ENCODE results near the gene LAMTOR5.
"Not testable (repeated sequence)": the region's sequence is repeated elsewhere in the genome, so short reads cannot be mapped to it uniquely, and the experiment has no call there.

Gene LAMTOR5

GRCh38 chr1:110440877-110441276 lies 33.4 kb upstream of the LAMTOR5 start:
- Histone ChIP-seq H3K36me3 (ENCODE audit: insufficient read depth, low read length) (no peaks in the 10 kb centered on the region), H3K9ac (ENCODE audit: low read depth, low read length) (no peak overlapping the region), H3K4me2 (ENCODE audit: low read length) (no peak overlapping the region), H3K4me3 (ENCODE audit: low read length) (no peak overlapping the region), H3K27me3 (ENCODE audit: control insufficient read depth, insufficient read depth, low read length) (peaks cover 44% of the 10 kb centered on the region), H3K9me3 (replicated peaks; ENCODE audit: low read length) (no peaks in the 10 kb centered on the region), H3K4me1 (ENCODE audit: control insufficient read depth, insufficient read depth, low read length) (no peaks in the 10 kb centered on the region)

GRCh38 chr1:110439873-110440272 lies 32.4 kb upstream of the LAMTOR5 start:
- not testable (repeated sequence) for H3K4me1 ChIP-seq (ENCODE audit: control insufficient read depth, insufficient read depth, low read length); H3K4me3 ChIP-seq (ENCODE audit: low read length); H3K9me3 ChIP-seq (replicated peaks; ENCODE audit: low read length); H3K4me2 ChIP-seq (ENCODE audit: low read length); H3K36me3 ChIP-seq (ENCODE audit: insufficient read depth, low read length); H3K9ac ChIP-seq (ENCODE audit: low read depth, low read length)
- H3K27me3 ChIP-seq (ENCODE audit: control insufficient read depth, insufficient read depth, low read length) = peaks cover 54% of the 10 kb centered on the region

- no peaks in the 10 kb centered on the region for H3K36me3 ChIP-seq (ENCODE audit: insufficient read depth, low read length)
- no peak overlapping the region for H3K9ac ChIP-seq (ENCODE audit: low read depth, low read length)
- peaks cover 58% of the 10 kb centered on the region for H3K27me3 ChIP-seq (ENCODE audit: control insufficient read depth, insufficient read depth, low read length)
- H3K4me3 ChIP-seq (ENCODE audit: low read length) = no peak overlapping the region
- no peak overlapping the region for H3K4me2 ChIP-seq (ENCODE audit: low read length)
- no peaks in the 10 kb centered on the region for H3K9me3 ChIP-seq (replicated peaks; ENCODE audit: low read length)
- no peaks in the 10 kb centered on the region for H3K4me1 ChIP-seq (ENCODE audit: control insufficient read depth, insufficient read depth, low read length)
These were observed 31.4 kb upstream of the LAMTOR5 start for GRCh38 chr1:110438893-110439292.

DNA sequence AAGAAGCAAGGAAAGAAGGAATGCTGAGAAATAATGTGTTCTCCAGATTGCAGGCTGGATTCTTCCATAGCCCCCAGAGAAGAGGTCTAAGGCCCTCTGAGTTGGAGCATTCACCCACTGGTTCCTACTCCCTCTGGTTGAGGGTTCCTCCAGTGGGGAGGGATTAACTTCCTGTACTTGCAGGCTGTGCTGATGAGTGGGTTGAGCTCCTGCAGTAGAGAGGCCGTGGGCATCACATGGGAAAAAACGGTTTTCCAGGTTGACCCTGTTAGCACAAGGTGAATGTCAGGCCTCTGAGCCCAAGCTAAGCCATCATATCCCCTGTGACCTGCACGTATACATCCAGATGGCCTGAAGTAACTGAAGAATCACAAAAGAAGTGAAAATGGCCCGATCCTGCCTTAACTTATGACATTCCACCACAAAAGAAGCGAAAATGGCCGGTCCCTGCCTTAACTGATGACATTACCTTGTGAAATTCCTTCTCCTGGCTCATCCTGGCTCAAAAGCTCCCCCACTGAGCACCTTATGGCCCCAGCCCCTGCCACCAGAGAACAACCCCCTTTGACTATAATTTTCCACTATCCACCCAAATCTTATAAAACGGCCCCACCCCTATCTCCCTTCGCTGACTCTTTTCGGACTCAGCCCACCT lies 30.3 kb upstream of the LAMTOR5 start:
- not testable (repeated sequence) for H3K4me3 ChIP-seq (ENCODE audit: low read length); H3K36me3 ChIP-seq (ENCODE audit: insufficient read depth, low read length); H3K9ac ChIP-seq (ENCODE audit: low read depth, low read length); H3K4me1 ChIP-seq (ENCODE audit: control insufficient read depth, insufficient read depth, low read length); H3K9me3 ChIP-seq (replicated peaks; ENCODE audit: low read length); H3K4me2 ChIP-seq (ENCODE audit: low read length)
- H3K27me3 ChIP-seq (ENCODE audit: control insufficient read depth, insufficient read depth, low read length) = peaks cover 66% of the 10 kb centered on the region

GRCh38 chr1:110436635-110437034 lies 29.1 kb upstream of the LAMTOR5 start:
- no peaks in the 10 kb centered on the region for H3K36me3 ChIP-seq (ENCODE audit: insufficient read depth, low read length)
- peaks cover 61% of the 10 kb centered on the region for H3K27me3 ChIP-seq (ENCODE audit: control insufficient read depth, insufficient read depth, low read length)
- no peak overlapping the region for H3K9ac ChIP-seq (ENCODE audit: low read depth, low read length)
- H3K4me3 ChIP-seq (ENCODE audit: low read length) = no peak overlapping the region
- no peaks in the 10 kb centered on the region for H3K4me1 ChIP-seq (ENCODE audit: control insufficient read depth, insufficient read depth, low read length)
- no peaks in the 10 kb centered on the region for H3K9me3 ChIP-seq (replicated peaks; ENCODE audit: low read length)
- H3K4me2 ChIP-seq (ENCODE audit: low read length) = no peak overlapping the region

GRCh38 chr1:110434946-110435345 lies 27.5 kb upstream of the LAMTOR5 start:
- Histone ChIP-seq H3K9ac (ENCODE audit: low read depth, low read length) (no peak overlapping the region), H3K4me1 (ENCODE audit: control insufficient read depth, insufficient read depth, low read length) (no peaks in the 10 kb centered on the region), H3K27me3 (ENCODE audit: control insufficient read depth, insufficient read depth, low read length) (peaks cover 78% of the 10 kb centered on the region), H3K4me3 (ENCODE audit: low read length) (no peak overlapping the region), H3K4me2 (ENCODE audit: low read length) (no peak overlapping the region), H3K9me3 (replicated peaks; ENCODE audit: low read length) (no peaks in the 10 kb centered on the region), H3K36me3 (ENCODE audit: insufficient read depth, low read length) (no peaks in the 10 kb centered on the region)

DNA sequence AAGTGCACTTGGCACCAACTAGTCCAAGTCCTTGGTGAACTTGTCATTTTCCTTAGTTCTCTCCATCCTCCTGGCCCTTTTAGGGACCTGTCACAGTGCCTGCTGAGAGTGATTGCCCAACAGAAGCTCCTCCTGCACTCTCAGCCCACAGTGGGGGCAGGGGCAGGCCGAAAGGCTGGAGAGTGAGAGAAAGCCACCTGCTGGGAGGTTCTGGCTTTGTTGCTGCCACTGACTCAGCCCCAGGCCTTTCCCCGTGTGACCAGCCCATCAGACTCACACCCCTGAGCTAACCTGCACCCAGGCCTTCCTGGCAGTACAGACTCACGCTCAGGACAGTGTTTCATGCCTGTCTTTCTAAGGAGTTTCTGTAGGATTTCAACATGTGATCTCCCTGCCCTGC lies 26.3 kb upstream of the LAMTOR5 start:
- H3K9me3 ChIP-seq (replicated peaks; ENCODE audit: low read length) = no peaks in the 10 kb centered on the region
- H3K4me3 ChIP-seq (ENCODE audit: low read length) = no peak overlapping the region
- no peaks in the 10 kb centered on the region for H3K4me1 ChIP-seq (ENCODE audit: control insufficient read depth, insufficient read depth, low read length)
- H3K36me3 ChIP-seq (ENCODE audit: insufficient read depth, low read length) = no peaks in the 10 kb centered on the region
- no peak overlapping the region for H3K4me2 ChIP-seq (ENCODE audit: low read length)
- H3K9ac ChIP-seq (ENCODE audit: low read depth, low read length) = no peak overlapping the region
- peaks cover 77% of the 10 kb centered on the region for H3K27me3 ChIP-seq (ENCODE audit: control insufficient read depth, insufficient read depth, low read length)

- no peaks in the 10 kb centered on the region for H3K9me3 ChIP-seq (replicated peaks; ENCODE audit: low read length)
- no peak overlapping the region for H3K4me3 ChIP-seq (ENCODE audit: low read length)
These were observed 25.7 kb upstream of the LAMTOR5 start for GRCh38 chr1:110433213-110433612.

GRCh38 chr1:110430901-110431300 lies 23.4 kb upstream of the LAMTOR5 start:
- Histone ChIP-seq H3K36me3 (ENCODE audit: insufficient read depth, low read length) (no peaks in the 10 kb centered on the region), H3K9ac (ENCODE audit: low read depth, low read length) (no peak overlapping the region), H3K9me3 (replicated peaks; ENCODE audit: low read length) (no peaks in the 10 kb centered on the region), H3K4me3 (ENCODE audit: low read length) (no peak overlapping the region), H3K4me2 (ENCODE audit: low read length) (no peak overlapping the region), H3K4me1 (ENCODE audit: control insufficient read depth, insufficient read depth, low read length) (peaks cover under 1% of the 10 kb centered on the region), H3K27me3 (ENCODE audit: control insufficient read depth, insufficient read depth, low read length) (peaks cover 74% of the 10 kb centered on the region)

More at GRCh38 chr1:110433213-110433612, 25.7 kb upstream of the LAMTOR5 start:
- no peaks in the 10 kb centered on the region for H3K4me1 ChIP-seq (ENCODE audit: control insufficient read depth, insufficient read depth, low read length)
- no peaks in the 10 kb centered on the region for H3K36me3 ChIP-seq (ENCODE audit: insufficient read depth, low read length)
- H3K9ac ChIP-seq (ENCODE audit: low read depth, low read length) = no peak overlapping the region
- no peak overlapping the region for H3K4me2 ChIP-seq (ENCODE audit: low read length)
- H3K27me3 ChIP-seq (ENCODE audit: control insufficient read depth, insufficient read depth, low read length) = peaks cover 74% of the 10 kb centered on the region

DNA sequence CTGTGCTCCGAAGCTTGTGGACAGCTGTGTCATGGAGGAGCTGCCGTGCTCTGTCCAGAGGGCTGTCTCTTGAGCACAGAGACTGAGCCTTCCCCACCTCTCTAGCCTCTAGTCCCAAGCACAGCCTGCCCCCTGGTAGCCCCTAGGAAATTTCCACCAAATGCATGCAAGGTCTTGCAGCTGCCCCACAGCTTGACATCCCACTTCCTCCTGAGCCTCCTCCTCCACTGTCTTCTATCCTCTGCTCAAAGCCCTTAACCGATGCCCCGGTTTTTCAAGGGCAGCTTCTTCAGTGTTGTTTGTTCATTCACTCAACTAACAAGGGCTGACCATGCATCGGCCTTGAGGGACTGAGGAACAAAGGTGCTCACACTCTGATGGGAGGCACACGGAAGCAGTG lies 22.9 kb upstream of the LAMTOR5 start:
- Histone ChIP-seq H3K36me3 (ENCODE audit: insufficient read depth, low read length) (no peaks in the 10 kb centered on the region), H3K9ac (ENCODE audit: low read depth, low read length) (no peak overlapping the region), H3K9me3 (replicated peaks; ENCODE audit: low read length) (no peaks in the 10 kb centered on the region), H3K4me1 (ENCODE audit: control insufficient read depth, insufficient read depth, low read length) (peaks cover 2% of the 10 kb centered on the region), H3K4me3 (ENCODE audit: low read length) (no peak overlapping the region), H3K27me3 (ENCODE audit: control insufficient read depth, insufficient read depth, low read length) (peaks cover 74% of the 10 kb centered on the region), H3K4me2 (ENCODE audit: low read length) (no peak overlapping the region)

DNA sequence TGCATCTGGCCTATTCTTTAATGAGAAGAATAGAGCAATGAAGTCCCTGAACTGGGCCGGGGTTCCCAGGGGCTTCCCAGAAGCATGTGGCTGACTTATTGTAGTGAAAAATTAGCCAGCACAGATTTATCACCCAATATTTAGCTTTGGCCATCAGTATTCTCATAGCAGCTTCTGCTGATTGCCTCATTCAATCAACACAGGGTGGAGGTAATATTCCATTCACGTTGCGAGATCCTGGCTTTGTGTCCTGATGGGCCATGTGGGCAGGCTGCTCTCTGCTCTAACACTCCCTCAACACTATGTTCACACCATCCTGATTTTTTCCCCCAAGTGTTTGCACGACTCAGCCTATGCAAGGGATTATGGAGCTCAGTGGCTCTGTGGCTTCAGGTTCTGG lies 21.5 kb upstream of the LAMTOR5 start:
- Histone ChIP-seq H3K4me2 (ENCODE audit: low read length) (no peak overlapping the region), H3K4me1 (ENCODE audit: control insufficient read depth, insufficient read depth, low read length) (peaks cover 2% of the 10 kb centered on the region), H3K9me3 (replicated peaks; ENCODE audit: low read length) (no peaks in the 10 kb centered on the region), H3K9ac (ENCODE audit: low read depth, low read length) (no peak overlapping the region), H3K4me3 (ENCODE audit: low read length) (no peak overlapping the region), H3K27me3 (ENCODE audit: control insufficient read depth, insufficient read depth, low read length) (peaks cover 71% of the 10 kb centered on the region), H3K36me3 (ENCODE audit: insufficient read depth, low read length) (no peaks in the 10 kb centered on the region)

DNA sequence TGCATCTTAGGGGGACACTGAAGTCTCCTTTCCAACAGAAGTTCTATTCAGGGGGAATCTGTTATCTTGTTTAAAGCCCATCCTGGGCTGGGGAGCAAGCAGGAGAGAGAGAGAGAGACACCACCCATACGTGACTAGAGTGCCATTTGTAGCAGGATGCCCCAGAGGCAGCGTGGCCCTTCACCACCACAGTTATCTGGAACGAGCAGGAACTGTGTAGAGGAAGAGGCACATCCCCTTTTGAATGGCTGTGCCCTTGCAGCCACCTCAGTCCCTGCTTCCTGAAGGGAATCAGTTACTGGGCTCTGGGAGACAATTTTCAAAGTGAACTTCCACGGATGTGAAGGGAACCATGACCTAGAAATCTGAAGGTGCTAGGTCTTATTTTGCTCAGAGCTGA lies 19.4 kb upstream of the LAMTOR5 start:
- Histone ChIP-seq H3K9ac (ENCODE audit: low read depth, low read length) (no peak overlapping the region), H3K4me1 (ENCODE audit: control insufficient read depth, insufficient read depth, low read length) (peaks cover 2% of the 10 kb centered on the region), H3K9me3 (replicated peaks; ENCODE audit: low read length) (no peaks in the 10 kb centered on the region), H3K4me3 (ENCODE audit: low read length) (no peak overlapping the region), H3K4me2 (ENCODE audit: low read length) (no peak overlapping the region), H3K36me3 (ENCODE audit: insufficient read depth, low read length) (no peaks in the 10 kb centered on the region), H3K27me3 (ENCODE audit: control insufficient read depth, insufficient read depth, low read length) (peaks cover 61% of the 10 kb centered on the region)
